ENCODE data around the gene ZFX. TPM values are rescaled to one million over a fixed set of nuclear protein-coding genes. Genes with fewer than 3 reads are reported as not detected.
"Not testable (repeated sequence)": the region's sequence is repeated elsewhere in the genome, so short reads cannot be mapped to it uniquely, and the experiment has no call there.

ZFX gene
- total RNA-seq, 2 experiments from 2014 or later, result 38.8 to 40.4 TPM

GRCh38 chrX:24124244-24124799 is 25.2 kb upstream of the ZFX start:
- no peaks in the 10 kb centered on the region for H3K4me1 Mint-ChIP-seq (ENCODE audit: low read depth)
- no peak overlapping the region for H3K4me3 Mint-ChIP-seq
- TF ChIP-seq CTCF (IDR thresholded peaks at IDR 0.05), result no peak
- ChIA-PET POLR2A (no interaction called here), CTCF (no interaction called here)
- no peak for DNase-seq
- H3K27me3 Mint-ChIP-seq, result no peaks in the 10 kb centered on the region
- ATAC-seq, result no peak
- intact Hi-C loops (cut with micrococcal nuclease), result no loop called here
- H3K36me3 Mint-ChIP-seq (ENCODE audit: low read depth), result no peaks in the 10 kb centered on the region
- H3K9me3 Mint-ChIP-seq, result no peaks in the 10 kb centered on the region
- no peak overlapping the region for H3K27ac Mint-ChIP-seq

- H3K36me3 Mint-ChIP-seq (ENCODE audit: low read depth), result no peaks in the 10 kb centered on the region
- no peaks in the 10 kb centered on the region for H3K4me1 Mint-ChIP-seq (ENCODE audit: low read depth)
- no peaks in the 10 kb centered on the region for H3K27me3 Mint-ChIP-seq
- ChIA-PET CTCF (interaction anchor here (1.0 kb wide), 1 partner anchor 271 kb away, joined by 4 read pairs; no protein-coding TSS in a partner anchor), POLR2A (no interaction called here)
- no peaks in the 10 kb centered on the region for H3K9me3 Mint-ChIP-seq
- intact Hi-C loops (cut with micrococcal nuclease), result no loop called here
- DNase-seq, result no peak
- H3K27ac Mint-ChIP-seq, result no peak overlapping the region
- ATAC-seq, result no peak
- no peak overlapping the region for H3K4me3 Mint-ChIP-seq
- no peak for TF ChIP-seq CTCF (IDR thresholded peaks at IDR 0.05)
These were observed 24.4 kb upstream of the ZFX start for GRCh38 chrX:24125028-24125612.

DNA sequence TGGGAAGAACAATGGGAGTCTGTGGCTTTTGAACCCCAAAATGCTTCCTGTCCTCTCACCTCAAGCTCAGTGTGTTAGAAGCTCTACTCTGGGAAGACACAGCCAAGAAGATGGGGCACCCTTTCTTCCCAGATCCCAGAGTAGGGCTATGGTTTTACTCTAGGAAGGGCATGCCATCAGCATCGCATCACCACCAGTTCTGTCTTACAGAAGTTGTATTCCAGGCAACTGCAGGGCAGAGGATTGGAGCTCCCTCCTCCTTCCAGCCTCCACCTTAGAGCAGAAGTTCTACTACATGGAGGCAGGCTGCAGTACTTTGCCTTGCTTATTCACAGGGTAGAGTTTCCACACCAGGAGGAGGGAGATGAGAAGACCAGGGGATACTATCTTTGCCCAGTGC is 18.1 kb upstream of the ZFX start:
- TF ChIP-seq CTCF (IDR thresholded peaks at IDR 0.05), result no peak
- DNase-seq, result no peak
- Mint-ChIP-seq H3K4me1 (ENCODE audit: low read depth) (no peaks in the 10 kb centered on the region), H3K27ac (no peak overlapping the region), H3K4me3 (no peak overlapping the region), H3K9me3 (no peaks in the 10 kb centered on the region), H3K27me3 (no peaks in the 10 kb centered on the region), H3K36me3 (ENCODE audit: low read depth) (no peaks in the 10 kb centered on the region)
- ChIA-PET CTCF (no interaction called here), POLR2A (no interaction called here)
- ATAC-seq, result no peak
- intact Hi-C loops (cut with micrococcal nuclease), result no loop called here

GRCh38 chrX:24133312-24133711 is 16.2 kb upstream of the ZFX start:
- Mint-ChIP-seq H3K4me1 (ENCODE audit: low read depth) (no peaks in the 10 kb centered on the region), H3K27ac (no peak overlapping the region), H3K27me3 (no peaks in the 10 kb centered on the region), H3K9me3 (no peaks in the 10 kb centered on the region), H3K4me3 (no peak overlapping the region), H3K36me3 (ENCODE audit: low read depth) (no peaks in the 10 kb centered on the region)
- CTCF ChIA-PET, result interaction anchor here (1.1 kb wide), 1 partner anchor 14 kb away, joined by 3 read pairs; no protein-coding TSS in a partner anchor
- no peak for TF ChIP-seq CTCF (IDR thresholded peaks at IDR 0.05)
- ATAC-seq, result no peak
- DNase-seq, result no peak
- intact Hi-C loops (cut with micrococcal nuclease), result no loop called here
- POLR2A ChIA-PET, result no interaction called here

- CTCF ChIA-PET, result not testable (repeated sequence)
These were observed 13.8 kb upstream of the ZFX start for GRCh38 chrX:24135768-24136167.

More at GRCh38 chrX:24135768-24136167, 13.8 kb upstream of the ZFX start:
- H3K27ac Mint-ChIP-seq; POLR2A ChIA-PET; intact Hi-C loops (cut with micrococcal nuclease); DNase-seq; H3K27me3 Mint-ChIP-seq; ATAC-seq; H3K9me3 Mint-ChIP-seq; H3K36me3 Mint-ChIP-seq (ENCODE audit: low read depth); H3K4me1 Mint-ChIP-seq (ENCODE audit: low read depth); H3K4me3 Mint-ChIP-seq: not testable (repeated sequence)
